ENCODE measurements around the gene MPG. TPM values are rescaled to one million over a fixed set of nuclear protein-coding genes. Genes with fewer than 3 reads are reported as not detected.
A peak's percentile ranks its signal among the peaks of the same experiment; 100 is the strongest.

MPG gene
- total RNA-seq, 2 donors from 2014 or later: 24.3 to 27.4 TPM

- Mint-ChIP-seq H3K36me3 (ENCODE audit: low read depth) (peaks cover 4% of the 10 kb centered on the region), H3K4me3 (peak overlapping the region; percentile 52), H3K27me3 (no peaks in the 10 kb centered on the region), H3K4me1 (peaks cover 17% of the 10 kb centered on the region), H3K27ac (no peak overlapping the region)
- ATAC-seq: no peak
- DNase-seq: no peak
- no peaks in the 10 kb centered on the region for H3K9me3 ChIP-seq (ENCODE audit: control insufficient read depth, low read length, poor library complexity, severe bottlenecking)
These were observed 21.6 kb upstream of the MPG start for GRCh38 chr16:56231-56927.

GRCh38 chr16:57711-58110 is 20.3 kb upstream of the MPG start:
- DNase-seq (no peak), ATAC-seq (no peak)
- H3K27me3 Mint-ChIP-seq: no peaks in the 10 kb centered on the region
- H3K4me3 Mint-ChIP-seq: no peak overlapping the region
- no peaks in the 10 kb centered on the region for H3K9me3 ChIP-seq (ENCODE audit: control insufficient read depth, low read length, poor library complexity, severe bottlenecking)
- H3K27ac Mint-ChIP-seq: no peak overlapping the region
- H3K4me1 Mint-ChIP-seq: peaks cover 11% of the 10 kb centered on the region
- peaks cover 4% of the 10 kb centered on the region for H3K36me3 Mint-ChIP-seq (ENCODE audit: low read depth)

- H3K36me3 Mint-ChIP-seq (ENCODE audit: low read depth): peaks cover 4% of the 10 kb centered on the region
- no peak overlapping the region for H3K27ac Mint-ChIP-seq
- H3K9me3 ChIP-seq (ENCODE audit: control insufficient read depth, low read length, poor library complexity, severe bottlenecking): no peaks in the 10 kb centered on the region
- ATAC-seq (no peak), DNase-seq (no peak)
- H3K27me3 Mint-ChIP-seq: no peaks in the 10 kb centered on the region
- no peak overlapping the region for H3K4me3 Mint-ChIP-seq
- peaks cover 6% of the 10 kb centered on the region for H3K4me1 Mint-ChIP-seq
These were observed 19.3 kb upstream of the MPG start for GRCh38 chr16:58491-59439.

GRCh38 chr16:59440-60059 is 18.5 kb upstream of the MPG start:
- ATAC-seq: no peak

GRCh38 chr16:60166-60565 is 17.9 kb upstream of the MPG start:
- H3K4me3 Mint-ChIP-seq: no peak overlapping the region
- no peaks in the 10 kb centered on the region for H3K27me3 Mint-ChIP-seq
- no peaks in the 10 kb centered on the region for H3K9me3 ChIP-seq (ENCODE audit: control insufficient read depth, low read length, poor library complexity, severe bottlenecking)
- ATAC-seq (no peak), DNase-seq (no peak)
- no peak overlapping the region for H3K27ac Mint-ChIP-seq
- H3K36me3 Mint-ChIP-seq (ENCODE audit: low read depth): peaks cover 4% of the 10 kb centered on the region
- H3K4me1 Mint-ChIP-seq: peaks cover 9% of the 10 kb centered on the region

More at GRCh38 chr16:59440-60059, 18.5 kb upstream of the MPG start:
- Mint-ChIP-seq H3K27ac (no peak overlapping the region), H3K4me1 (peaks cover 9% of the 10 kb centered on the region), H3K36me3 (ENCODE audit: low read depth) (peaks cover 4% of the 10 kb centered on the region), H3K27me3 (no peaks in the 10 kb centered on the region), H3K4me3 (no peak overlapping the region)
- DNase-seq: no peak
- no peaks in the 10 kb centered on the region for H3K9me3 ChIP-seq (ENCODE audit: control insufficient read depth, low read length, poor library complexity, severe bottlenecking)

- no peak overlapping the region for H3K4me3 Mint-ChIP-seq
- DNase-seq (no peak), ATAC-seq (no peak)
- peaks cover 12% of the 10 kb centered on the region for H3K4me1 Mint-ChIP-seq
- H3K9me3 ChIP-seq (ENCODE audit: control insufficient read depth, low read length, poor library complexity, severe bottlenecking): no peaks in the 10 kb centered on the region
- H3K36me3 Mint-ChIP-seq (ENCODE audit: low read depth): peaks cover 4% of the 10 kb centered on the region
- no peak overlapping the region for H3K27ac Mint-ChIP-seq
- H3K27me3 Mint-ChIP-seq: no peaks in the 10 kb centered on the region
These were observed 16.8 kb upstream of the MPG start for GRCh38 chr16:60929-61878.

GRCh38 chr16:61879-62281 is 16.1 kb upstream of the MPG start:
- no peak for ATAC-seq
- Mint-ChIP-seq H3K36me3 (ENCODE audit: low read depth) (peaks cover 4% of the 10 kb centered on the region), H3K4me1 (peaks cover 12% of the 10 kb centered on the region), H3K4me3 (no peak overlapping the region), H3K27ac (no peak overlapping the region), H3K27me3 (no peaks in the 10 kb centered on the region)
- no peak for DNase-seq
- no peaks in the 10 kb centered on the region for H3K9me3 ChIP-seq (ENCODE audit: control insufficient read depth, low read length, poor library complexity, severe bottlenecking)

- DNase-seq (no peak), ATAC-seq (no peak)
- Mint-ChIP-seq H3K27ac (no peak overlapping the region), H3K4me1 (peaks cover 12% of the 10 kb centered on the region), H3K4me3 (no peak overlapping the region), H3K36me3 (ENCODE audit: low read depth) (peaks cover 4% of the 10 kb centered on the region), H3K27me3 (peaks cover 1% of the 10 kb centered on the region)
- H3K9me3 ChIP-seq (ENCODE audit: control insufficient read depth, low read length, poor library complexity, severe bottlenecking): no peaks in the 10 kb centered on the region
These were observed 15.6 kb upstream of the MPG start for GRCh38 chr16:62283-62967.

GRCh38 chr16:62968-63391 is 15.0 kb upstream of the MPG start:
- H3K9me3 ChIP-seq (ENCODE audit: control insufficient read depth, low read length, poor library complexity, severe bottlenecking): no peaks in the 10 kb centered on the region
- H3K4me1 Mint-ChIP-seq: peaks cover 10% of the 10 kb centered on the region
- H3K4me3 Mint-ChIP-seq: no peak overlapping the region
- ATAC-seq: no peak
- H3K27ac Mint-ChIP-seq: no peak overlapping the region
- peaks cover 1% of the 10 kb centered on the region for H3K36me3 Mint-ChIP-seq (ENCODE audit: low read depth)
- DNase-seq: no peak
- H3K27me3 Mint-ChIP-seq: peaks cover 6% of the 10 kb centered on the region

- Mint-ChIP-seq H3K4me1 (peaks cover 5% of the 10 kb centered on the region), H3K27me3 (peaks cover 6% of the 10 kb centered on the region), H3K4me3 (no peak overlapping the region), H3K27ac (no peak overlapping the region), H3K36me3 (ENCODE audit: low read depth) (no peaks in the 10 kb centered on the region)
- DNase-seq (no peak), ATAC-seq (no peak)
- H3K9me3 ChIP-seq (ENCODE audit: control insufficient read depth, low read length, poor library complexity, severe bottlenecking): no peaks in the 10 kb centered on the region
These were observed 14.6 kb upstream of the MPG start for GRCh38 chr16:63466-63865.

- Mint-ChIP-seq H3K27me3 (peaks cover 9% of the 10 kb centered on the region), H3K4me3 (no peak overlapping the region)
These were observed 13.8 kb upstream of the MPG start for GRCh38 chr16:63998-64913.

More at GRCh38 chr16:63998-64913, 13.8 kb upstream of the MPG start:
- no peaks in the 10 kb centered on the region for H3K36me3 Mint-ChIP-seq (ENCODE audit: low read depth)
- H3K4me1 Mint-ChIP-seq: peaks cover 5% of the 10 kb centered on the region
- ATAC-seq (no peak), DNase-seq (no peak)
- no peaks in the 10 kb centered on the region for H3K9me3 ChIP-seq (ENCODE audit: control insufficient read depth, low read length, poor library complexity, severe bottlenecking)
- no peak overlapping the region for H3K27ac Mint-ChIP-seq

Data from T-helper 17 cell (primary cell).